Measurements from ENCODE around the gene GATB.

DNA sequence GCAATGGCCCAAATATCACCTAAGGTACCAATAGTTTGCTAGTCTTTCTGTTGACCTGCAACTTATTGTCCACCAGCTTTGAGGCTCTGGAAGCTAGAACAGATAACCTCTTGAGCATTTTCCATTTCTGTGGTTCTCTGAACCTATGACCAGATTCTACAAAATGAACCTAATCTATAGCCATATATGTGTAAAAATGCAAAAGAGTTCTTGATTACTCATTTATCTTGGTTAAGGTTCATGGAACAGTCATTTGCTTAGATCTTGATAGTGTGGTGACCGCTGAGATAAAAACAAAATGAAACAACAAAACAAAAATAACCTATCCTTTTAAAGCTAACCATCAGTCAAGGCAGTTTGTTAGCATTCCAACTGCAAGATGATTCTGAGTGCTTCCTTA is 9.3 kb upstream of the GATB start:
- no peak for TF ChIP-seq EZH2 (IDR thresholded peaks at IDR 0.05; ENCODE audit: borderline replicate concordance, low read length)
- TF ChIP-seq CTCF (IDR thresholded peaks at IDR 0.05; ENCODE audit: low read length): no peak
